Measurements from ENCODE around the gene PCCB. TPM values are rescaled to one million over a fixed set of nuclear protein-coding genes. Genes with fewer than 3 reads are reported as not detected.

Gene PCCB
- total and polyA plus RNA-seq, 2 donors (not counting 3 experiments of a cell fraction or from before 2014, with no cell fraction given), result 28.6 to 36.5 TPM

DNA sequence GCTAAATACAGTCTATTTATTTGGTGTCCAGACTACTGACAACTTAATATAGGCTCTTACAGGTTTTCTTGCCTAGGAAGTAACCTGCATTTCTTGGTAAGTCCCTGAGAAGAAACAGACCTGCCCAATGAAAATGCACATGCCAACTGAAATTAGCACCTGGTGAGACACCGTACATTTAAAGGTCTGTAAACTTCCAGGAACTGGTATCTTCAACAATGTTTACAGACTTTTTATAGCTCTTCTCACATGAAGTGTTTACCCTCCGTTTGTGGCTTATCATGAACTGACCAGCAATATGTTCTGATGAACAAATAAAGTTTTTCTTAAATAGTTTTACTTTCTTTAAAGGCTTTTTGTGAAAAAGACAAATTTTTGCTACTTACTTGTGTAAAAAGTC, 93.3 kb downstream of the PCCB start:
- Histone ChIP-seq H3K27me3 (ENCODE audit: control insufficient read depth in 2 of 2, insufficient read depth in 2 of 2, low read length in 2 of 2) (no peaks in the 10 kb centered on the region), H3K9ac (replicated peaks; ENCODE audit: extremely low read depth, insufficient read depth, low read length) (no peak overlapping the region), H3K9me3 (replicated peaks; ENCODE audit: control insufficient read depth, insufficient read depth, low read length) (no peaks in the 10 kb centered on the region), H2AFZ (ENCODE audit: low read depth, low read length) (no peak overlapping the region), H4K20me1 (replicated peaks; ENCODE audit: control insufficient read depth, extremely low read depth, insufficient read depth, low read length) (no peaks in the 10 kb centered on the region), H3K27ac (ENCODE audit: insufficient read depth, low read depth, low read length) (no peak overlapping the region), H3K4me2 (ENCODE audit: insufficient read depth, low read length) (no peak overlapping the region), H3K4me1 (ENCODE audit: control insufficient read depth, extremely low read depth, insufficient read depth, low read length) (peaks cover 8% of the 10 kb centered on the region), H3K36me3 (ENCODE audit: control insufficient read depth in 2 of 2, extremely low read depth in 1 of 2, insufficient read depth in 2 of 2, low read length in 2 of 2) (no peaks in the 10 kb centered on the region), H3K79me2 (ENCODE audit: control insufficient read depth, insufficient read depth, low read length) (no peaks in the 10 kb centered on the region), H3K4me3 (replicated peaks in 1 of 3; ENCODE audit: insufficient read depth in 1 of 3, low read depth in 1 of 3, low read length in 3 of 3) (no peak overlapping the region), H3K9me1 (replicated peaks; ENCODE audit: control insufficient read depth, extremely low read depth, insufficient read depth, low read length) (no peaks in the 10 kb centered on the region)
- no peak for FAIRE-seq
- DNase-seq (ENCODE audit: low read depth, low spot score), result no peak
- TF ChIP-seq, protein P1, sequence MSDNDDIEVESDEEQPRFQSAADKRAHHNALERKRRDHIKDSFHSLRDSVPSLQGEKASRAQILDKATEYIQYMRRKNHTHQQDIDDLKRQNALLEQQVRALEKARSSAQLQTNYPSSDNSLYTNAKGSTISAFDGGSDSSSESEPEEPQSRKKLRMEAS (IDR thresholded peaks at IDR 0.05; ENCODE audit: insufficient read depth, insufficient read length), result no peak
- no peak for TF ChIP-seq CTCF (IDR thresholded peaks at IDR 0.05; ENCODE audit: extremely low read depth in 1 of 2, insufficient read depth in 1 of 2, low read depth in 1 of 2, low read length in 2 of 2)
- no peak for TF ChIP-seq GATA2 (IDR thresholded peaks at IDR 0.05; ENCODE audit: insufficient read depth, insufficient read length, low read depth, low read length)
- no peak for TF ChIP-seq FOS (IDR thresholded peaks at IDR 0.05; ENCODE audit: borderline replicate concordance, insufficient read depth, low read length)
- no peak for TF ChIP-seq JUN (IDR thresholded peaks at IDR 0.05; ENCODE audit: borderline replicate concordance, insufficient read depth, insufficient read length, low read depth)
- no peak for TF ChIP-seq MYC (IDR thresholded peaks at IDR 0.05; ENCODE audit: low read depth, low read length)
- no peak for TF ChIP-seq POLR2A (IDR thresholded peaks at IDR 0.05; ENCODE audit: low read depth, low read length)
- TF ChIP-seq EZH2 (IDR thresholded peaks at IDR 0.05; ENCODE audit: borderline replicate concordance, low read depth, low read length, severe bottlenecking), result no peak
- no peak for TF ChIP-seq POLR2AphosphoS5 (IDR thresholded peaks at IDR 0.05; ENCODE audit: insufficient read depth, low read depth, low read length)
- dilution Hi-C loops (cut with MboI; ENCODE audit: extremely low pct_ligation_motif_present, low sequenced_read_pairs) (no loop called here), intact Hi-C loops (cut with micrococcal nuclease) (loop anchor here (5.0 kb wide), 1 partner anchor 409 kb away; the partner anchor contains the start of gene STAG1)
- BruUV-seq (replicated peaks), result no TSS peak
- POLR2A ChIA-PET, result no interaction called here
- CTCF ChIA-PET, result interaction anchor here (1.0 to 3.3 kb wide), 4 partner anchors 8 to 409 kb away, joined by 3 to 13 read pairs (median 5); partner anchors contain the start of gene STAG1

Measured in endothelial cell of umbilical vein (primary cell).